IMR-90 (cell line): ENCODE results near the gene RPS6KA5. TPM values are rescaled to one million over a fixed set of nuclear protein-coding genes. Genes with fewer than 3 reads are reported as not detected.

ENCODE experiments used
- ATAC-seq: fragments of 200-7000 bp; cut with Tn5 transposase; 2 replicates; pipeline ENCODE4 v1.9.1; 2020; ENCODE audit warnings: low read depth, mild to moderate bottlenecking, moderate library complexity
- BruUV-seq: library from RNA; stranded (reverse); fragments of 400-500 nt; replicated peaks from 2 replicates; lab custom pipeline; 2021; lab: Mats Ljungman, UMichigan
- CTCF ChIA-PET: fragments of 300-600 bp; formaldehyde crosslinking; extraction: SDS; loops from one replicate; lab custom pipeline; 2021; ENCODE audit warnings: antibody characterized with exemption; lab: Yijun Ruan, JAX
- POLR2A ChIA-PET: fragments of 300-600 bp; sonication (Branson Sonifier 250); formaldehyde crosslinking; loops from one replicate; lab custom pipeline; 2022; ENCODE audit warnings: antibody characterized with exemption; ENCODE audit not compliant: unreplicated experiment; lab: Charles Lee
- DNase-seq: peaks from one replicate; pipeline ENCODE4 v3.0.0; 2013
- H2AFZ ChIP-seq: replicated peaks from 2 replicates; pipeline ENCODE3; 2013; ENCODE audit warnings: low read length, mild to moderate bottlenecking; ENCODE audit not compliant: poor library complexity
- H2AK5ac ChIP-seq: 2 replicates; pipeline ENCODE4 v1.6.1; 2013; ENCODE audit warnings: low read depth, low read length, inconsistent platforms
- H2AK9ac ChIP-seq: replicated peaks from 2 replicates; pipeline ENCODE3; 2013; ENCODE audit warnings: mild to moderate bottlenecking, low read depth, low read length, moderate library complexity; ENCODE audit not compliant: poor library complexity
- H2BK120ac ChIP-seq: 2 replicates; pipeline ENCODE4 v1.6.1; 2013; ENCODE audit warnings: low read depth, low read length, inconsistent platforms
- H2BK15ac ChIP-seq: 3 replicates; pipeline ENCODE4 v1.6.1; 2013; ENCODE audit warnings: low read depth, low read length, inconsistent platforms
- H2BK20ac ChIP-seq: 2 replicates; pipeline ENCODE4 v1.6.1; 2013; ENCODE audit warnings: low read depth, mild to moderate bottlenecking, inconsistent platforms, low read length, moderate library complexity
- H2BK5ac ChIP-seq: 2 replicates; pipeline ENCODE4 v1.6.1; 2013; ENCODE audit warnings: mild to moderate bottlenecking, low read depth, low read length, inconsistent platforms; ENCODE audit not compliant: poor library complexity, severe bottlenecking
- H3K14ac ChIP-seq: replicated peaks from 2 replicates; pipeline ENCODE4 v1.6.1; 2013; ENCODE audit warnings: low read depth, low read length, inconsistent platforms
- H3K18ac ChIP-seq: 2 replicates; pipeline ENCODE4 v1.6.1; 2013; ENCODE audit warnings: low read depth, low read length, control low read depth
- H3K23ac ChIP-seq: 2 replicates; pipeline ENCODE4 v1.6.1; 2013; ENCODE audit warnings: low read depth, low read length, inconsistent platforms
- H3K27ac ChIP-seq: 2 replicates; pipeline ENCODE4 v1.5.1; 2013; ENCODE audit warnings: mild to moderate bottlenecking, control low read depth, low read length; ENCODE audit not compliant: insufficient read depth
- H3K27me3 ChIP-seq: 2 replicates; pipeline ENCODE4 v1.6.1; 2013; ENCODE audit warnings: low read length; ENCODE audit not compliant: control insufficient read depth, insufficient read depth
- H3K36me3 ChIP-seq: 2 replicates; pipeline ENCODE4 v1.6.1; 2013; ENCODE audit warnings: low read length, mixed read lengths; ENCODE audit not compliant: control insufficient read depth, insufficient read depth
- H3K4ac ChIP-seq: 2 replicates; pipeline ENCODE4 v1.6.1; 2013; ENCODE audit warnings: low read depth, low read length, inconsistent platforms
- H3K4me1 ChIP-seq: 2 replicates; pipeline ENCODE4 v1.6.1; 2013; ENCODE audit warnings: low read length, mixed read lengths; ENCODE audit not compliant: control insufficient read depth, insufficient read depth
- H3K4me2 ChIP-seq: 2 replicates; pipeline ENCODE4 v1.6.1; 2013; ENCODE audit warnings: low read depth, mild to moderate bottlenecking, control low read depth, low read length, moderate library complexity
- H3K4me3 ChIP-seq: 2 replicates; pipeline ENCODE4 v1.5.1; 2013; ENCODE audit warnings: low read depth, mild to moderate bottlenecking, control low read depth, low read length, moderate library complexity; ENCODE audit not compliant: insufficient read depth
- H3K56ac ChIP-seq: 2 replicates; pipeline ENCODE4 v1.6.1; 2013; ENCODE audit warnings: low read length, inconsistent platforms; ENCODE audit not compliant: insufficient read depth; ENCODE audit errors: extremely low read depth
- H3K79me1 ChIP-seq, 2 experiments: 2 replicates each; pipeline ENCODE4 v1.6.1; 2013; ENCODE audit warnings: low read length in 2 of 2, inconsistent platforms in 1 of 2, low read depth in 1 of 2
- H3K9ac ChIP-seq: 2 replicates; pipeline ENCODE4 v1.6.1; 2013; ENCODE audit warnings: low read depth, low read length, control low read depth
- H3K9me1 ChIP-seq: 2 replicates; pipeline ENCODE4 v1.6.1; 2013; ENCODE audit warnings: low read length, inconsistent platforms; ENCODE audit not compliant: insufficient read depth
- H3K9me3 ChIP-seq: 2 replicates; pipeline ENCODE4 v1.6.1; 2013; ENCODE audit warnings: low read length; ENCODE audit not compliant: control insufficient read depth, insufficient read depth
- H4K20me1 ChIP-seq: 2 replicates; pipeline ENCODE4 v1.6.1; 2013; ENCODE audit warnings: low read length, inconsistent platforms; ENCODE audit not compliant: insufficient read depth
- H4K5ac ChIP-seq: 2 replicates; pipeline ENCODE4 v1.6.1; 2013; ENCODE audit warnings: mild to moderate bottlenecking, low read depth, low read length, control low read depth
- H4K8ac ChIP-seq, 2 experiments: 2 replicates each; pipeline ENCODE4 v1.6.1; 2013; ENCODE audit warnings: low read depth in 2 of 2, low read length in 2 of 2, control low read depth in 1 of 2, inconsistent platforms in 1 of 2
- H4K91ac ChIP-seq: 2 replicates; pipeline ENCODE4 v1.6.1; 2013; ENCODE audit warnings: low read depth, low read length, inconsistent platforms; ENCODE audit not compliant: insufficient read depth
- CEBPB ChIP-seq: IDR thresholded peaks from 2 replicates; pipeline ENCODE4 v1.6.1; 2012; ENCODE audit warnings: low read depth, low read length, improper control_type of control experiment
- SMC3 ChIP-seq: fragments of 150-350 bp; IDR thresholded peaks from 2 replicates; pipeline ENCODE4 v1.6.1; 2016; ENCODE audit warnings: low read depth, mild to moderate bottlenecking, antibody characterized with exemption, low read length, moderate library complexity
- WGBS, 2 experiments: methylation state at CpG; one replicate each; pipeline versions ENCODE4 v1.1.5 to v1.1.7; 2013; ENCODE audit warnings: missing lambda C conversion rate in 2 of 2; ENCODE audit not compliant: insufficient read length in 1 of 2; ENCODE audit errors: extremely low coverage in 2 of 2; 5-methylcytosine and 5-hydroxymethylcytosine counted together
- dilution Hi-C: fragments of 300-500 bp; cut with HindIII; formaldehyde crosslinking; loops from one replicate; pipeline ENCODE4 v1.14.3; 2018; ENCODE audit warnings: low sequenced_read_pairs; ENCODE audit not compliant: unreplicated experiment
- in situ Hi-C: fragments of 300-500 bp; cut with MboI; formaldehyde crosslinking; loops from 3 replicates; pipeline ENCODE4 v1.14.3; 2019; ENCODE audit warnings: low sequenced_read_pairs, inconsistent platforms, mixed read lengths
- intact Hi-C: fragments of 100-400 bp; cut with micrococcal nuclease; formaldehyde crosslinking; loops from 2 replicates; pipeline ENCODE4 v1.10.0; 2022
- polyA plus RNA-seq, 3 experiments: library from polyadenylated mRNA; depleted of rRNA; stranded (reverse); fragments of >200 nt; gene quantifications; 2 replicates each; pipeline ENCODE4 v1.2.3, GENCODE V29; 2012; ENCODE audit warnings: low replicate concordance in 1 of 3
- total RNA-seq: library from RNA; depleted of rRNA; stranded (reverse); fragments of >200 nt; gene quantifications from 2 replicates; pipeline ENCODE4 v1.2.3, GENCODE V29; 2012

The RPS6KA5 gene
- total and polyA plus RNA-seq, 2 of the 4 experiments (the other 2 are of a cell fraction), result 0.36 TPM

GRCh38 chr14:90970167-90970600 lies 90.3 kb downstream of the RPS6KA5 start:
- no TSS peak for BruUV-seq
- Histone ChIP-seq H3K4ac (no peak overlapping the region), H4K20me1 (no peaks in the 10 kb centered on the region), H3K18ac (no peak overlapping the region), H2AK5ac (no peak overlapping the region), H4K91ac (no peak overlapping the region), H3K4me3 (no peak overlapping the region), H3K27me3 (no peaks in the 10 kb centered on the region), H2BK20ac (no peak overlapping the region), H4K5ac (no peak overlapping the region), H3K4me1 (no peaks in the 10 kb centered on the region), H3K36me3 (no peaks in the 10 kb centered on the region), H3K9ac (no peak overlapping the region), H3K27ac (no peak overlapping the region), H3K4me2 (no peak overlapping the region), H2BK120ac (no peak overlapping the region), H3K9me1 (no peaks in the 10 kb centered on the region), H2BK5ac (no peak overlapping the region), H2AFZ (no peak overlapping the region), H2AK9ac (no peak overlapping the region), H2BK15ac (no peak overlapping the region), H4K8ac (no peak overlapping the region), H3K79me1 (no peaks in the 10 kb centered on the region), H3K9me3 (peaks cover 3% of the 10 kb centered on the region; the same call in 1 of the 2 replicates), H3K23ac (no peak overlapping the region), H3K56ac (no peak overlapping the region), H3K14ac (no peak overlapping the region)
- CTCF ChIA-PET, result no interaction called here
- no peak for TF ChIP-seq SMC3
- peak; percentile 25; the same call in 1 of the 2 replicates for TF ChIP-seq CEBPB
- intact Hi-C loops (no loop called here), dilution Hi-C loops (no loop called here), in situ Hi-C loops (no loop called here)
- DNase-seq (peak; percentile 12), ATAC-seq (no peak)
- POLR2A ChIA-PET, result no interaction called here
- no CpG with 5 or more reads among the region's 1 CpG for WGBS, 2 experiments
